Liver (tissue), 9 donors: Measurements from ENCODE around the gene ADCY7. TPM values are rescaled to one million over a fixed set of nuclear protein-coding genes. Genes with fewer than 3 reads are reported as not detected.

Source experiments
- DNase-seq: peaks from one replicate; pipeline ENCODE4 v3.0.0-alpha.2; 2017; ENCODE audit warnings: low spot score
- H3K27ac ChIP-seq, 2 donors: one replicate each; pipeline ENCODE4 v1.7.0; 2013; ENCODE audit warnings: inconsistent platforms in 2 of 2, low read length in 2 of 2, control low read depth in 1 of 2, low read depth in 1 of 2, mild to moderate bottlenecking in 1 of 2
- H3K27me3 ChIP-seq, 4 donors: one replicate each; pipeline versions ENCODE4 v1.6.1 to v1.7.0; 2013; ENCODE audit warnings: low read length in 3 of 4, inconsistent platforms in 1 of 4, mild to moderate bottlenecking in 1 of 4, moderate library complexity in 1 of 4; ENCODE audit not compliant: control insufficient read depth in 4 of 4, insufficient read depth in 4 of 4
- H3K36me3 ChIP-seq, 4 donors: one replicate each; pipeline versions ENCODE4 v1.6.1 to v1.7.0; 2013; ENCODE audit warnings: low read length in 3 of 4, mild to moderate bottlenecking in 3 of 4, low read depth in 1 of 4, moderate library complexity in 1 of 4; ENCODE audit not compliant: control insufficient read depth in 4 of 4, insufficient read depth in 3 of 4
- H3K4me1 ChIP-seq, 4 donors: one replicate each; pipeline versions ENCODE4 v1.6.1 to v1.7.0; 2013; ENCODE audit warnings: low read length in 3 of 4, mild to moderate bottlenecking in 3 of 4, moderate library complexity in 1 of 4; ENCODE audit not compliant: control insufficient read depth in 4 of 4, insufficient read depth in 4 of 4
- H3K4me3 ChIP-seq, 3 donors: one replicate each; pipeline versions ENCODE4 v1.6.1 to v1.7.0; 2013; ENCODE audit warnings: low read length in 3 of 3, control low read depth in 1 of 3, low read depth in 1 of 3, mild to moderate bottlenecking in 1 of 3
- H3K9ac ChIP-seq, 2 donors: one replicate each; pipeline ENCODE4 v1.7.0; 2013; ENCODE audit warnings: low read length in 2 of 2, mild to moderate bottlenecking in 2 of 2, moderate library complexity in 2 of 2, control low read depth in 1 of 2, low read depth in 1 of 2
- H3K9me3 ChIP-seq, 4 donors: one replicate each; pipeline versions ENCODE4 v1.6.1 to v1.7.0; 2013; ENCODE audit warnings: low read length in 3 of 4; ENCODE audit not compliant: control insufficient read depth in 4 of 4
- ATF3 ChIP-seq: IDR thresholded peaks from 2 replicates; pipeline ENCODE4 v1.6.1; 2016; ENCODE audit warnings: antibody characterized with exemption
- CTCF ChIP-seq: fragments of 150-350 bp; IDR thresholded peaks from 2 replicates; pipeline ENCODE4 v1.5.1; 2017; ENCODE audit warnings: improper control_type of control experiment, low read depth, low read length; ENCODE audit not compliant: missing input control
- FOXA1 ChIP-seq: IDR thresholded peaks from 2 replicates; pipeline ENCODE4 v1.6.1; 2016; ENCODE audit warnings: antibody characterized with exemption
- FOXA2 ChIP-seq: IDR thresholded peaks from 2 replicates; pipeline ENCODE4 v1.6.1; 2016; ENCODE audit warnings: antibody characterized with exemption
- GABPA ChIP-seq, 2 donors: IDR thresholded peaks in 1 of 2; conservative IDR thresholded peaks in 1 of 2; 2 replicates each; pipeline ENCODE4 v1.6.1; 2016; ENCODE audit warnings: antibody characterized with exemption in 2 of 2, mild to moderate bottlenecking in 1 of 2, moderate library complexity in 1 of 2
- HNF4A ChIP-seq, 2 donors: conservative IDR thresholded peaks; 2 replicates each; pipeline ENCODE4 v1.6.1; 2016; ENCODE audit warnings: antibody characterized with exemption in 2 of 2, mild to moderate bottlenecking in 2 of 2
- HNF4G ChIP-seq: IDR thresholded peaks from 2 replicates; pipeline ENCODE4 v1.6.1; 2016; ENCODE audit warnings: antibody characterized with exemption
- MAX ChIP-seq: IDR thresholded peaks from 2 replicates; pipeline ENCODE4 v1.6.1; 2016; ENCODE audit warnings: antibody characterized with exemption
- NR2F2 ChIP-seq: IDR thresholded peaks from 2 replicates; pipeline ENCODE4 v1.6.1; 2016; ENCODE audit warnings: antibody characterized with exemption
- RAD21 ChIP-seq, 2 donors: IDR thresholded peaks; 2 replicates each; pipeline ENCODE4 v1.6.1; 2016; ENCODE audit warnings: antibody characterized with exemption in 2 of 2, mild to moderate bottlenecking in 2 of 2
- REST ChIP-seq: IDR thresholded peaks from 2 replicates; pipeline ENCODE4 v1.6.1; 2016; ENCODE audit warnings: antibody characterized with exemption, mild to moderate bottlenecking
- RXRA ChIP-seq, 2 donors: IDR thresholded peaks; 2 replicates each; pipeline ENCODE4 v1.6.1; 2017 to 2018; ENCODE audit warnings: antibody characterized with exemption in 2 of 2, mild to moderate bottlenecking in 1 of 2
- SP1 ChIP-seq: IDR thresholded peaks from 2 replicates; pipeline ENCODE4 v1.6.1; 2018; ENCODE audit warnings: antibody characterized with exemption, mild to moderate bottlenecking
- YY1 ChIP-seq: IDR thresholded peaks from 2 replicates; pipeline ENCODE4 v1.6.1; 2016; ENCODE audit warnings: antibody characterized with exemption, mild to moderate bottlenecking
- ZBTB33 ChIP-seq: IDR thresholded peaks from 2 replicates; pipeline ENCODE4 v1.6.1; 2016; ENCODE audit warnings: antibody characterized with exemption
- WGBS: extraction: QIAGEN DNeasy Blood & Tissue Kit; methylation state at CpG from one replicate; pipeline ENCODE4 v1.1.7; 2013; 5-methylcytosine and 5-hydroxymethylcytosine counted together
- polyA plus RNA-seq, 2 donors: library from polyadenylated mRNA; stranded (reverse) in 1 of 2; unstranded in 1 of 2; fragments of 200-250 nt in 1 of 2; fragments of >200 nt in 1 of 2; fragmentation: Nextera tagmentation in 1 of 2; extraction: Ambion mirVana in 1 of 2; gene quantifications; one replicate each; pipeline versions ENCODE4 v1.2.1 to v1.2.3, GENCODE V29; 2013 to 2015
- total RNA-seq, 2 donors: library from RNA; depleted of rRNA; stranded (reverse); fragments of >200 nt; gene quantifications; one replicate each; pipeline ENCODE4 v1.2.3, GENCODE V29; 2014
- donor health status: healthy.
- donor health status: healthy.
- donor health status: healthy.
- donor health status: healthy.
- donor health status: healthy.

Gene ADCY7
- total and polyA plus RNA-seq, 4 donors, result 1.8 to 43.9 (median 7.4) TPM

- Histone ChIP-seq H3K27me3 (no peaks in the 10 kb centered on the region), H3K27ac (no peak overlapping the region), H3K36me3 (no peaks in the 10 kb centered on the region), H3K4me1 (peaks cover 0 to 3% (median 0%) of the 10 kb centered on the region in 4 donors), H3K4me3 (no peak overlapping the region), H3K9ac (no peak overlapping the region), H3K9me3 (no peaks in the 10 kb centered on the region)
- WGBS, result 99% methylated on average over 2 of the region's 2 CpGs
- no peak for TF ChIP-seq SP1
- TF ChIP-seq ATF3, result no peak
- TF ChIP-seq FOXA1, result no peak
- no peak for TF ChIP-seq HNF4A (conservative IDR thresholded peaks at IDR 0.05)
- no peak for TF ChIP-seq FOXA2
- no peak for TF ChIP-seq HNF4G
- DNase-seq, result no peak
These were observed 9.9 kb downstream of the ADCY7 start for GRCh38 chr16:50276326-50276640.

- DNase-seq, result no peak
- 88% methylated on average over 4 of the region's 4 CpGs for WGBS
- Histone ChIP-seq H3K9ac (no peak overlapping the region), H3K27ac (no peak overlapping the region), H3K4me3 (no peak overlapping the region), H3K36me3 (no peaks in the 10 kb centered on the region), H3K9me3 (no peaks in the 10 kb centered on the region), H3K27me3 (no peaks in the 10 kb centered on the region), H3K4me1 (peaks cover 0 to 3% (median 0%) of the 10 kb centered on the region in 4 donors)
- no peak for TF ChIP-seq CTCF
- no peak for TF ChIP-seq GABPA (IDR thresholded peaks at IDR 0.05 in 1 of 2, conservative IDR thresholded peaks at IDR 0.05 in 1 of 2)
- TF ChIP-seq FOXA1, result no peak
- no peak for TF ChIP-seq NR2F2
- TF ChIP-seq HNF4A (conservative IDR thresholded peaks at IDR 0.05), result no peak
These were observed 10.6 kb downstream of the ADCY7 start for GRCh38 chr16:50276801-50277555.

GRCh38 chr16:50278251-50278650, 11.9 kb downstream of the ADCY7 start:
- no peaks in the 10 kb centered on the region for H3K9me3 ChIP-seq
- 88% methylated on average over 3 of the region's 3 CpGs for WGBS
- no peak for DNase-seq
- H3K27me3 ChIP-seq, result no peaks in the 10 kb centered on the region
- H3K4me1 ChIP-seq, result peaks cover 7 to 12% (median 10%) of the 10 kb centered on the region in 4 donors
- no peak overlapping the region for H3K9ac ChIP-seq
- no peak overlapping the region for H3K27ac ChIP-seq
- no peaks in the 10 kb centered on the region for H3K36me3 ChIP-seq
- H3K4me3 ChIP-seq, result no peak overlapping the region
- TF ChIP-seq ZBTB33, result no peak
- TF ChIP-seq ATF3, result no peak
- TF ChIP-seq RAD21 (IDR thresholded peaks at IDR 0.05), result no peak
- TF ChIP-seq SP1, result no peak
- TF ChIP-seq RXRA (IDR thresholded peaks at IDR 0.05), result no peak
- TF ChIP-seq FOXA2, result no peak
- no peak for TF ChIP-seq MAX
- TF ChIP-seq YY1, result no peak
- TF ChIP-seq HNF4A (conservative IDR thresholded peaks at IDR 0.05), result no peak
- TF ChIP-seq REST, result no peak
- TF ChIP-seq FOXA1, result no peak
